ENCODE data around the gene TMEM100.

The TMEM100 gene

DNA sequence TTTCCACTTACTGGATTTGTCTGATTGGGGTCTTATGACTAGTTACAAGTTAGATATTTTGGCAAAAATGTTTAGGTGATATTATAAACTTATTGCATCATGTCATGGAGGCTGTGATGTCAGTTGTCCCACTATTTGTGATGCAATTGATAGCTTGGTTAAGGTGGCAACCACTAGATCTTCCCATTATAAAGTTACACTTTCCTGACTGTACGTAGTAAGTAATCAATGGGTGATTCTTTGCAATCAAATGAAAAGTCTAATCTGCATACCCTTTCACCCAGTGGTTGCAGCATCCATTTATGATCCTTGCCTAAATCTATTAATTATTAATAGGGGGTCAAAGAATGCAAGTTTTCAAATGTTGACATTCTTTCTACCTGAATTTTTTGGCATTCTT, 23.8 kb upstream of the TMEM100 start:
- intact Hi-C loops (cut with DNase I), result no loop called here
- DNase-seq, result no peak

DNA sequence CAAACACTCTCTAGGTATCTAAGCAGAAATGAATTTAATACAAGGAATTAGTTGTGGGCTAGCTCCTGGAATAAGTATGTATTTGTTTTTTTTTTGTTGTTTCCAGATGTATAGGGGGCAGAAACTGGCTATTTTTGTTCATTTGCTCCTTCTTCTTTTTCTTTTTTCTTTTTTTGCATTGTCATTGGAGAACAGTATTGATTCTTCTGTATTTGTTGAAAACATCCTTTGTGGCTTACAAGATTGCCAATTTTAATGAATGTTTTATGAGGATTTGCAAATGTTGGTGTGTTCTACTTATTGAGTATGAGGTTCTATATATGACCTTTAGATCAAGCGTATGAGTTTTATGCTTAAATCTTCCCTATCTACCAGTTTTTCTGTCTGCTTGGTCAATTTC, 22.6 kb upstream of the TMEM100 start:
- intact Hi-C loops (cut with DNase I), result no loop called here
- DNase-seq, result no peak

DNA sequence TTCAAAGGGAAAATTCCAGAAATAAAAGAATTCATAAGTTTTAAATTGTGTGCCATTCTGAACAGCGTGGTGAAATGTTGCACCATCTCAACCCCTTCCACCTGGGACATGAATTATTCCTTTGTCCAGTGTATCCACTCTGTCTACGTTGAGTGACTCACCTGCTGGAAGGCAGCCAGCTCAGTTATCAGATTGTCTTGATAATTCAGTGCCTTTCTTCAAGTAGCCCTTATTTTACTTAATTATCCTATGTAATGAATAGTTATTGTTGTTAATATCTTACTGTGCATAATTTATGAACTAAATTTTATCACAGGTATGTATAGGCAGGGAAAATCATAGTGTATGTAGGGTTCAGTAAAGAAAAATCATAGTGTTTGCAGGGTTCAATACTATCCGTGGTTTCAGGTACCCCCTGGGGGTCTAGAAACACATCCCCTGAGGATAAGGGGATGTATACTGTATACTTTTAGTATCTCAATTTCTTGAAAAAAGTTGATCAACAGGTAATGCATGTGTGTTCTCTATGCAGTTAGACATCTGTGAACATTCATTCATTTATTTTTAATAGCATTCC, 20.5 kb upstream of the TMEM100 start:
- intact Hi-C loops (cut with DNase I), result no loop called here

DNA sequence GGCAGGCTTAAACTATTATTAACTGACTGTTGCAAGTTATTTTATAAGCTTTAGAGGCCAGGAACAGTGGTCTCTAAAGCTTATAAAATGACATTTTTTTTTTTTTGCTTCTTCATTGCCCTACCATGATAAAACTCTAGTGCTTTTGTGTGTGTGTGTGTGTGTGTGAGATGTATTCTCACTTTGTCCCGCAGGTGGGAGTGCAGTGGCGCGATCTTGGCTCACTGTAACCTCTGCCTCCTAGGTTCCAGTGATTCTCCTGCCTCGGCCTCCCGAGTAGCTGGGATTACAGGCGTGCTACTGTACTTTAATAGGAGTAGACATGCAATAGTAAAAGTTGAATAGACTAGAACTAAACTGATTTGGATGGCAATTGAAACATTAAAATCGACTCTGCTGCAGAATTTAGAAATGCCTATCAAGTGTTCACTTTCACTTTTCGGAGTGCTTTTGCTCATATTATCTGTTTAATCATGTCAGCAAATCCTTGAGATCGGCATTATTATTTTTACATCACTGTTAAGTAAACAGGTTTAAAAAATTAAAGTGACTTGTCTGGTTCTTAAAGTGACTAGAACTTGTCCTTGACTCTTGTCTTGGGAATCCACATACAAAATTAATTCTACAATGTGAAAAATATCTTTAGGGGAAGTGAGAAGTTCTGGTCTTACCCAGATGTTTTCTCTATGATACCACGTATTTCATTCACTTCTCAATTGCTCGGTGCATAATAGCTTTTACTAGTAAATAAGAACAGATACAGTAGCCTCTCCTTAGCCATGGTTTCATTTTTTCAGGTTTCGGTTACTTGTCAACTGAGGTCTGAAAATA, 19.8 kb upstream of the TMEM100 start:
- no peak for DNase-seq
- intact Hi-C loops (cut with DNase I), result no loop called here

More for the DNA sequence above, 20.5 kb upstream of the TMEM100 start:
- DNase-seq, result no peak

DNA sequence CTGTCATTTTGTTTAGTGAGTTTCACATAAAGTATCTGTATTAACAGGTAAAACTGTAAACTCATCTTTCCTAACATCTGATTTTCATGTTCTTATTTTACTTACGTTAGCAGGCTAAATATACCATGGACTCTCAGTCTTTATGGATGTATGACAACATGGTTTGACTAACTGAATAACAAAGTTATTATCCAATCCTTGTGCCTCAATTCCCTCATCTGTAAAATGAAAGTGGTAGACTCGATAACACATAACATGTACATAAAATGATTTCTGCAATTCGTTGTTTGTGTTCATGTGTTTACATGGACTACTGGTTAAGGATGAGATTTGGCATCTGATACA, 18.7 kb upstream of the TMEM100 start:
- intact Hi-C loops (cut with DNase I), result no loop called here
- DNase-seq, result no peak

DNA sequence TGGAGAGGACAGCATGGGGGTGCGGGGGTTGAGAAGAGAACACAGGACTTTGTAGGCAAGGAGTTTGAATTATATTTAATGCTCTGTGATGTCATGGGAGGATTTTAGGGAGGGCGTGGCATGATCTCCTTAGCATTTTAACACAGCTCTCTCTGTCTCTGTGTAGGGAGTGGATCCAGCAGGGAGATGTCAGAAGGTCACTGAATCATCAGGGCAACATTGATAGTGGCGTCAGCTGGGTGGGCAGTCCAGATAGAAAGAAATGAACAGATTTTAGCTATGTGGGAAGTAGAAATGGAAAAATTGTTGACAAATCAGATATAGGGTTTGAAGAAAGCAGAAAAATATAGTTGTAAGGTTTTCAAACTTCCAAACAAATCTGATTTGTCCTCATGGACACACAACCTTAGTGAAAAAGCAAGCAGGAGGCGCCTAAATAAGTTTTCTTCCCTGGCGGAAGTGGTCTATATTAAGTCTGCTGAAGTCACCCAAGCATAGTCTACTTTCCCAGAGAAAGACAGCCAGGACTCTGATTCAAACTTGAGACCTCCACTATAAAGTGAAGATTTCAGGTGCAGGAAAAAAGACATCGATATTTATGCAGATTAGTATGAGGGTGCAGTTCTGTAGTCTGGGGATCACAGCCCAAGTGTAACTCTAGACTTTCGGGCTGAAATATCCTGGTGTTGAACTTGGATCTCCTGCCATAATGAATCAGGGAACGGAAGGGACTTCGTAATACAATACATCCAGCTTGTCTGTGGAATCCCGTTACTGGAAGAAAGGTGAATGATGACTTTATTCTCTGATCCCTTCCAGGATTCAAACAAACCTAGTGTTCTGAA, 18.1 kb upstream of the TMEM100 start:
- DNase-seq, result no peak
- intact Hi-C loops (cut with DNase I), result no loop called here

DNA sequence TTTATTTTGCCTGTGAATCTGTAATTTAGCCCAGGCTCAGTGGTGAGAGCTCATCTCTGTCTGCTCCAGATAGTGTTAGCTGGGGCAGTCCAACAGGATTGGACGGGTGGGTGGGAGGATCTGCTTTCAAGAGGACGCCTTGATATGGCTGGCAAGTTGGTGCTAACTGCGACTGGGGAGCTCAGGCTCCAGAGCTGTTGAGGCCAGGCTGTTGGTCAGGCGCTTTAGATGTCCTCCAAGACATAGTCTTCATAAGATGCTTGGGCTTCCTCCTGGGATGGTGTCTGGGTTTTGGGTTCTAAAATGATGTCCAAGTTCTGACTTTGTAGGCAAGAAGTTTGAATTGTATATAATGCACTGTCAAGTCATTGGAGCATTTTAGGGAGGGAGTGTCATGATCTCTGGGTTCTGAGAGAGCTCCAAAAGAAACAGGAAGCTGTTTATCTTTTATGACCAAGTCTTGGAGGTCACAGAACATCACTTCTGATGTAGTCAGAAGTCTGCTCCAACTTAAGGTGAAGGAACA, 15.4 kb upstream of the TMEM100 start:
- intact Hi-C loops (cut with DNase I), result no loop called here
- DNase-seq, result no peak

DNA sequence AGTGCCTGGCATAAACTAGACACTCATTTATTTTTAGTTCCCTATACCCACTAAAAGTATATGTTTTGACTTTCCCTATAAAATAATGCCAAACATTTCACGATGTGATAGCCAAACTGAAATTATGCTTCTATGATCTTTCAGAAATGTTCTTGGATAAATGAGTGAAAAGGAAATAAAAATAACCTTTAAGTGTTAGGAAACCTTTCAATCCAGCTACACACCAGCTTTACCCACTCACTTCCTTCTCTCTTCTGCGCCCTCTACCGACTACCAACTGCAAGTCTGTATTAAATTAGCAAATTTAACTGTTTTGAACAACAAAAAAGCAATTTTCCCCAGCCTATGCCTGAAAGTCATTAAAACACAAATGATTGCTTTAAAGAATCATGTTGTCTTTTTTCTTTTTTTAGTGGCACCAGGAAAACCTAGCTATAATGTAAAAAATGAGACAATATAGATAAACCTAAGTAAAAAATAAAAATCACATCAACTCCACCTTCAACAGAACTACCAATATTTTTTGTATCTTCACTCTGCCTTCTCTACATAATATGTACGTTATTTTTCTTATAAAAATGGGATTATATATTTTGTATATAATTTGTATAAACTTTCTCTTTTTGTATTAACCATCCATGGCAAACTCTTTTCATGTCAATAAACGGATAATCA, 13.2 kb upstream of the TMEM100 start:
- no peak for DNase-seq
- intact Hi-C loops (cut with DNase I), result no loop called here

DNA sequence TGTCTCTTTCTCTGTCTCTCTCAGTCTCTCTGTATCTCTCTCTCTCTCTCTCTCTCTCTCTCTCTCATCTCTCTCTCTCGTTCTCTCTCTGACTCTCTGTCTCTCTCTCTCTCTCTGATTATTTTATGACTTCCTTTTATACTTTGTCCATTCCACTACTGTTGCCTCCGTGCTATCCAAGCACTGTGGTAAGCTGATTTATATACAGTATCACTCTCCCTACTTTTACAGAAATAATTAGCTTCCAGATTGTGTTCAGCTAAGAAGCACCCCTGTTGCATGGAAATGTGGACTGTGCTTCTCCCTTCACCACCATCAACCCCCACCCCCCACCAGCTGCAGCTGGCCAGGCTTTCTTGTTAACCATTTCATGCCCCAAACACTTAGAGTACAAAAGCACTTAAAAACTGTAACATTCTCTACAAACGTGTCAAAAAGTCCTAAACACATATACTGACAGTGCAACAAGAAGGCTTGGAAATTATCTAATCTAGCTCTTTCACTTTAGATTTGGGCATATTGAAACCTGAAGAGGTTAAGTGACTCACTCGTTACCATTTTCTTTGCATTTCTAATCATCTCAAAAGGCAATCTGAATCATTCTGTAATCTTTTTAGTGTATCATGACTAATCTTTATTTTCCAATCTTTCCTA, 11.6 kb upstream of the TMEM100 start:
- intact Hi-C loops (cut with DNase I), result no loop called here
- no peak for DNase-seq

DNA sequence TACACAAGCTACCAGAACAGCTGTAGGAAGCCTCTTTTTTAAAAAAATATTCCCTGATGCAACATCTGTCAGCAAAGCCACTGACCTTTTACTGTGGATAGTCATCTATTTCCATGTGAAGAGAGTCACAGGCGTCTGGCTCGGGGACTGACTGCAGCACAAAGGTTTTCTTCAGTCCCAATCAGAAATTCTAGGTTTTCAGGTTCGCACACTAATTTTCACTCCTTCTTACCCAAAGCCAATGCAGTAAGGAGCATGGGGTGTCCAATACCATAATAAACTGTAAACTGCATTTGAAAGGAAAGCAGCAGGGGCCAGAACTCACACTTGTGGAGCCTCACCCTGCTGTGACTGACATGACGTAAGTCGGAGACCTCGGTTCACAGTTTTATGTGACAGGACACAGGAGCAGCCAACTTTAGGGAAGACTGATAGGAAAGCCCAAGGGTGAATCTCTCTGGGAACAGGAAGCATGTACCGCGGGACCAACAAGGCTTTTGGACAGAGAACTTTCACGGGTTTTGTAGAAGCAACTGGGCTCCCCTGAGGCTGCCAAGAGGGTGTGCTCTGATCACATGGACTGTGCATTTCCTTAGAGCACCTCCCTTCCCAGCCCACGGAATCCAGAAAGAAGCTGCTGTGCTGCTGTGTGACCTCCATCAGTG, 9.1 kb upstream of the TMEM100 start:
- intact Hi-C loops (cut with DNase I), result no loop called here
- DNase-seq, result no peak

DNA sequence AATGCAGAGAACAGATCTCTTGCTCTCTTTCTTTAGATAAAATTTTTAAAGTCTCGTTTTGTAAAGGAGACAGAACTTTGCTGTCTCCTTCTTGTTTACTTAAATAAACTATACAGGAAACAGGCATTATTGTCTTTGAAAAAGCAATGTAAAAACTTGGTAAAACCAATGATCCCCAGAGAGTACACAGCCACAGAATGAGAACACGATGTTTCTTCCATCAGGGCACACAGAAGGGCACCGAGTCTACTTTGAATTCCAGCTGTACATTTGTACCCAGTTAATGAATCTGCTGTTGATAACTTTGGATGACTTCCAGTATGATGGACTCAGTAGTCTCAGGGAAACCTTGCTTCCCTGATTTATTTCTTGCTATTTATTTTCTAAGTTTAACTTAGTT, 8.1 kb upstream of the TMEM100 start:
- intact Hi-C loops (cut with DNase I), result no loop called here

DNA sequence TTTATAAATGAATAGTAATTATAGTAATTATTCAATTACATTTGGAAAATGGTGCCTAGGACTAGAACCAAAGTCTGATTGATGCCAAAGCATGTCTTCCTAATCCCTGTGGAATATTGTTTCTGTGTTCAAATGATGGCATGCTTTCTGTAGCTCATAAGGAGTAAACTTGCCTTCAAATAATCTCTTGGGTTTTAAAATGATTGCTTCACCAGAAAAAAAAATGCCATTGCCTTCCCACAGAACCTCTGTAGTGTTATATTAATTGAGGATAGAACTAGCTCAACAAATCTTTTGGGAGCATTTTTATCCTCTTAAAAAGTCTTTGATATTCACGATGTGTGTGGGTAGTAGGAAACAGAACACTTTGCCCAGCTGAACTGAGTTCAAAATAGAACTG, 7.7 kb upstream of the TMEM100 start:
- intact Hi-C loops (cut with DNase I), result no loop called here
- no peak for DNase-seq

More for the DNA sequence above, 8.1 kb upstream of the TMEM100 start:
- DNase-seq, result no peak

DNA sequence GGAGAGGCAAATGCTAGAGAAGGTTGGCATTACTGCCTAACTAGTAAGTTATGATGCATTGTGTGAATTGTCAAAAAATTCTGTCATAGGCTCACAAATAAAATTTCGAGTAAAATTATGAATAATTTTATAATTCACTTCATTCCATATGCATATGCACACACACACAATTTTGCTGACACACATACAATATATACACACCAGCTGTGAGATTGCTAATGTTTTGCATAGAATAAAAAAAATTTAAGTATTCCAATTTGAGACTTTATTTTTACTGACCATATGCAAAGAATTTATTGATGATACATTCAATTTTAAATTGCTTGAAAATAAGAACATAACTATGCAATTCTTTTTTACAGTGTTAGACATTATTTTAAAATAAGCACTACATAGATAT, 6.8 kb upstream of the TMEM100 start:
- intact Hi-C loops (cut with DNase I), result no loop called here

DNA sequence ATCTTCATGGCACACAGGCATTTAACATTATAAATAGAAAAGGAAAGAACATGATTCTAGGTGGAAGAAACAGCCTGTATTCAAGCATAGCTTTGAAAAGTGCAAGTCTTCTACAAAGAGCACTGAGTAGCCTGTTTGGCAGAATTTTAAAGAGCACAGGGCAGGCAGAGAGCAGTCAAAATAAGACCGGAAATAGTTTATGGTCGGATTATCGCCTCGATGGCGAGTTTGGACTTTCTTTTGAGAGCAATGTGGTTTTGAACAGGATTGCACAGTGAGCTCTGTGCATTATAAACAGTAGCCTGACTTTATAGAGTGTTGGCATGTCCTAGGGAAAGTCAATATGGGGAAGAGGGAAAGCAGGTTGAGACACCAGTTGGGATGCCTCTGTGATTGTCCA, 6.2 kb upstream of the TMEM100 start:
- intact Hi-C loops (cut with DNase I), result no loop called here
- DNase-seq, result no peak

More for the DNA sequence above, 6.8 kb upstream of the TMEM100 start:
- DNase-seq, result no peak

DNA sequence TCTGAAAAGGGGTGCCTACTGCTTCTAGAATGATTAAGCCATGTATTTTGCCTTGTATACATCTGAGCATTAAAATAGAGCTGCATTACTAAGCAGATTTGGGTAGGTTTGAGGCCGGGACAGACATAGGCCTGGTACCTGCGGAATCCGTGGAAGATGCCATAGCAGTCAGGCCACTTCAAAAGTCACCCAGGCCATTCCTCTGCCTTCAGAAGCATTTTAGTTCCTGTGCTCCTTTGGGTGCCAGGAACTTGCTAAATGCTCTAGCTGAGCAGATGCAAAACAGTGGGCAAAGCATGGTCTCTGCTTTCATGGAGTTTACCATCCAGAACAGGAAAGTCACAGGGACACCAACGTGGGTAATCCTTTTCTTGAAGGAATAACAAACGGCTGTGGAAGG, 5.7 kb upstream of the TMEM100 start:
- intact Hi-C loops (cut with DNase I), result no loop called here

DNA sequence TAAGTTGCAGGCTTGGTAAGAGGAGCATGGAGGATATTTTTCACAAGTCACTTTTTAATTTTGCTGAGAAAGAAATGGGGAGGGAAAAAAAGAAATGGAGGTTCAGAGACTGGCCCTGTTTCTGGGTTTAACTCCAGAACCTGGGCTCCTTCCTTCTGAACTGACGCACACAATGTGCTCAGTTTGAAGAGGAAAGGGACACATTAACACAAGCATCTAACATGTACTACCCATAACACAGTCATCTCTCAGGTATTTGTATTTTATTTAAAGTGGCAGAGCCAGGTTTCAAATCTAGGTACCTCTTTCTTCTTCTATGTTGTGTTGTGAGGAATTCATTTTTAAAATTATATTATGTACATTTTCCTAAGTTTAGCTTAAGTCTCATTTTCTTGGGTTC, 5.3 kb upstream of the TMEM100 start:
- DNase-seq, result no peak
- intact Hi-C loops (cut with DNase I), result no loop called here

More for the DNA sequence above, 5.7 kb upstream of the TMEM100 start:
- no peak for DNase-seq

DNA sequence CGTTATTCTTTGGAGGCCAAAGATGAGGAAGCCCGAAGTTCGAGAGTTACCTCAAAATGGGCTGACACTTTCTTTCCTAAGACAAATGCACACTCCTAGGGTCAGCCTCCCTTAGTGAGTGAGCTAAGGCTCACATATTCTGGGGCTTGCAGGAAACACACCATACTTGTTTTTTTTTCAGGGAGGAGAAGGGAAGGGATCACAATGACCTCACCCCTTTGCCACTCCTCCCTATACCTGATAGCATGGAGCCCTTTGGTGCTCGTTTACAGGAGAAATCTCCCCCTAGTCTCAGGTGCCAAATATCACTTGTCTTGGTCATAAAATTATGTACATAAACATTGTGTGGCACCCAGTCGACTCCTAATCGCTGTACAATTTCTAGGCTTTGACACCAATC, 4.6 kb upstream of the TMEM100 start:
- no peak for DNase-seq
- intact Hi-C loops (cut with DNase I), result no loop called here

DNA sequence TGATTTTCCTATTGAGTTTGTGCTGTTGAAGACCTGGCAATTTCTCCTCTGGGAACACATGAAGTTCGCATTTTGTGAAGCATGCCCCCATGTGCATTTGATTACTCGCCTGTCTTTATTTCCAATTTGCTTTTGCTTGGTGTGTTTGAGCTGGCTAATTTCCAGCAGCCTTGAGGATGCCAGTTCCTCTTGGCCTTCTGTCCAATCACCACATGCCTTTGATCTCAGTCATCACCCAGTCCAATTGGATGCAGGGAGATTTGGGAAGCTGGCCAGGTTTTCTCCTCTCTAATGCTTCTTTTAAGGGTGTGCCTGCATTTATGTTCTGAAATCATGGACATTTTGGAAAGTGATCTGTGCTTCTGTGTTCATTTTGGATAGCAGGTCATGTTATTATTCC, 3.8 kb upstream of the TMEM100 start:
- DNase-seq, result no peak
- intact Hi-C loops (cut with DNase I), result no loop called here

DNA sequence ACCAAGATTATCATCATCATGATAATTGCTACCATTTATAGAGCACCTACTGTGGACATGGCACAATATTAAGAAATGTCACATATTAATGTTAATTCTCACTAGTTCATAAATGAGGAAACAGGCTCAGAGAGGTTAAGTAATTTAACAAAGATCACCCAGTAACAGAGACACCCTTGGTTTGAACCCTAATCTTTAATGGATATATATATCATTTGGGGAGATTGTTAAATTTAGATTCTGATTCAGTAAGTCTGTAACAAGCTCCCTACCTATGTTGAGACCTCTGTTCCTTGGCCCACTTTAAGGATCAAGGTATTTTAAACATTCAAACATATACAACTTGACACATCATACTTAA, 804 bp upstream of the TMEM100 start:
- no peak for DNase-seq
- intact Hi-C loops (cut with DNase I), result no loop called here

Measured in posterior cingulate gyrus (tissue), 11 donors.